Lung (tissue), 12 donors: ENCODE data around the gene IFT43. TPM values are rescaled to one million over a fixed set of nuclear protein-coding genes. Genes with fewer than 3 reads are reported as not detected.

Experiments
- ATAC-seq: fragments of 200-7000 bp; cut with Tn5 transposase; one replicate; pipeline ENCODE4 v1.9.1; 2020; ENCODE audit warnings: moderate number of reproducible peaks; ENCODE audit not compliant: insufficient read depth, low FRiP score
- DNase-seq, 3 donors: peaks; one replicate each; pipeline ENCODE4 v3.0.0-alpha.2; 2013 to 2017
- H3K27ac ChIP-seq, 2 donors: one replicate each; pipeline ENCODE4 v1.5.1; 2013; ENCODE audit warnings: mild to moderate bottlenecking in 2 of 2, moderate library complexity in 2 of 2, control low read depth in 1 of 2, inconsistent platforms in 1 of 2, low read depth in 1 of 2, low read length in 1 of 2
- H3K27me3 ChIP-seq, 3 donors: one replicate each; pipeline ENCODE4 v1.5.1; 2013; ENCODE audit warnings: low read length in 2 of 3; ENCODE audit not compliant: control insufficient read depth in 3 of 3, insufficient read depth in 3 of 3
- H3K36me3 ChIP-seq, 4 donors: one replicate each; pipeline ENCODE4 v1.5.1; 2013; ENCODE audit warnings: low read length in 4 of 4, mild to moderate bottlenecking in 1 of 4, moderate library complexity in 1 of 4; ENCODE audit not compliant: control insufficient read depth in 4 of 4, insufficient read depth in 4 of 4
- H3K4me1 ChIP-seq, 5 donors: one replicate each; pipeline ENCODE4 v1.5.1; 2013; ENCODE audit warnings: low read length in 5 of 5, mild to moderate bottlenecking in 2 of 5, moderate library complexity in 1 of 5; ENCODE audit not compliant: control insufficient read depth in 5 of 5, insufficient read depth in 5 of 5
- H3K4me3 ChIP-seq: one replicate; pipeline ENCODE4 v1.5.1; 2013; ENCODE audit warnings: mild to moderate bottlenecking, control low read depth, moderate library complexity
- H3K9ac ChIP-seq, 2 donors: one replicate each; pipeline ENCODE4 v1.5.1; 2013; ENCODE audit warnings: low read length in 2 of 2, control low read depth in 1 of 2; ENCODE audit not compliant: insufficient read depth in 1 of 2
- H3K9me3 ChIP-seq, 4 donors: one replicate each; pipeline ENCODE4 v1.5.1; 2013; ENCODE audit warnings: low read length in 3 of 4, mild to moderate bottlenecking in 1 of 4, moderate library complexity in 1 of 4; ENCODE audit not compliant: control insufficient read depth in 4 of 4, insufficient read depth in 3 of 4
- WGBS, 2 donors: extraction: QIAGEN DNeasy Blood & Tissue Kit; methylation state at CpG; one replicate each; pipeline ENCODE4 v1.1.7; 2013; 5-methylcytosine and 5-hydroxymethylcytosine counted together
- polyA plus RNA-seq, 2 donors: library from polyadenylated mRNA; stranded (reverse); fragments of 200-250 nt; gene quantifications; one replicate each; pipeline ENCODE4 v1.2.1, GENCODE V29; 2013
- total RNA-seq, 2 donors: library from RNA; depleted of rRNA in 1 of 2; stranded (reverse); fragments of >200 nt in 1 of 2; gene quantifications; one replicate each; pipeline ENCODE4 v1.2.1, GENCODE V29; 2014 to 2021
- TF ChIP-seq, protein P1 (sequence below): IDR thresholded peaks from 2 replicates; pipeline ENCODE4 v1.5.1; 2012; ENCODE audit warnings: mild to moderate bottlenecking; ENCODE audit errors: control extremely low read depth, extremely low read depth
- donor health status: control.
- donor health status: control.
- donor health status: Bipolar disorder and iron deficiency.
- donor health status: healthy.
- donor health status: DM: yes; HTN: yes; CAD: no.

The IFT43 gene
- total and polyA plus RNA-seq, 4 donors, result 35.4 to 51.6 (median 40.4) TPM

DNA sequence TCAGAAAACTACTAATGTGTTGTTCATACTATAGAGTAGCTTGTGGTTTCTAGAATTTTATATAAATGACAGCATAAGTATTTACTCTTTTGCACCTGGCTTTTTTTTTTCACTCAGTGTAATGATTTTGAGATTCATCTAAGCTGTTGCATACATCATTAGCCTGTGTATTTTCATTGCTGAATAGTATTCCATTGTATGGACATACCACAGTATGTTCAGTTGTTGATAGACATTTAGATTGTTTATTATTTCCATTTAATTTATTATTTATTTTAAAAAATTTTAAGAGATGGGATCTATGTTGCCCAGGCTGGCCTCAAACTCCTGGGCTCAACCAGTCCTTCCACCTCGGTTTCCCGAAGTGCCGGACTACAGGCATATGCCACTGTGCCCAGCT, 80.0 kb downstream of the IFT43 start:
- Histone ChIP-seq H3K27me3 (no peaks in the 10 kb centered on the region), H3K4me1 (peaks cover 0 to 2% (median 0%) of the 10 kb centered on the region in 5 donors), H3K9ac (no peak overlapping the region), H3K27ac (no peak overlapping the region), H3K4me3 (no peak overlapping the region), H3K9me3 (peaks cover 0 to 2% (median under 1%) of the 10 kb centered on the region in 4 donors), H3K36me3 (peaks cover 4 to 19% (median 8%) of the 10 kb centered on the region in 4 donors)
- TF ChIP-seq, protein P1, sequence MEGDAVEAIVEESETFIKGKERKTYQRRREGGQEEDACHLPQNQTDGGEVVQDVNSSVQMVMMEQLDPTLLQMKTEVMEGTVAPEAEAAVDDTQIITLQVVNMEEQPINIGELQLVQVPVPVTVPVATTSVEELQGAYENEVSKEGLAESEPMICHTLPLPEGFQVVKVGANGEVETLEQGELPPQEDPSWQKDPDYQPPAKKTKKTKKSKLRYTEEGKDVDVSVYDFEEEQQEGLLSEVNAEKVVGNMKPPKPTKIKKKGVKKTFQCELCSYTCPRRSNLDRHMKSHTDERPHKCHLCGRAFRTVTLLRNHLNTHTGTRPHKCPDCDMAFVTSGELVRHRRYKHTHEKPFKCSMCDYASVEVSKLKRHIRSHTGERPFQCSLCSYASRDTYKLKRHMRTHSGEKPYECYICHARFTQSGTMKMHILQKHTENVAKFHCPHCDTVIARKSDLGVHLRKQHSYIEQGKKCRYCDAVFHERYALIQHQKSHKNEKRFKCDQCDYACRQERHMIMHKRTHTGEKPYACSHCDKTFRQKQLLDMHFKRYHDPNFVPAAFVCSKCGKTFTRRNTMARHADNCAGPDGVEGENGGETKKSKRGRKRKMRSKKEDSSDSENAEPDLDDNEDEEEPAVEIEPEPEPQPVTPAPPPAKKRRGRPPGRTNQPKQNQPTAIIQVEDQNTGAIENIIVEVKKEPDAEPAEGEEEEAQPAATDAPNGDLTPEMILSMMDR, result no peak
- 98 to 100% methylated on average over 3 of the region's 3 CpGs for WGBS, 2 donors
- no peak for DNase-seq
- ATAC-seq, result no peak

DNA sequence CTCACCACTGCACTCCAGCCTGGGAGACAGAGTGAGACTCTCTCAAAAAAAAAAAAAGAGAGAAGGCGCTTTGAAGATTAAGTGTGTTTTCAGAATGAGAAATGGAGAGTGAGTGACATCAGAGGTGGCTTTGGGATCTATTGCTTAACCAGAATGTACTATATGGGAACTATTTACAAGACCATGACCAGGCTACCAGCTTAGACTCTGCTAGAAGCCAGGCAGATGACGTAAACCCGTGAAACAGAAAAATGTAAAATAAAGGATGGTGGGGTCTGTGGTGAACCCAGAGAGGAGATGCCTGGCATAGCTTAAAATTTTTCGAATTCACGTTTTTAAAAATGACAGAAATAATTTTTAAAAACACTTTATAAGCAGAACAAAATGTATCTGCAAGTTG, 82.0 kb downstream of the IFT43 start:
- Histone ChIP-seq H3K9me3 (peaks cover 0 to 2% (median under 1%) of the 10 kb centered on the region in 4 donors), H3K4me1 (peaks cover 0 to 2% (median 0%) of the 10 kb centered on the region in 5 donors), H3K36me3 (peaks cover 4 to 19% (median 9%) of the 10 kb centered on the region in 4 donors), H3K27ac (no peak overlapping the region), H3K9ac (no peak overlapping the region), H3K4me3 (no peak overlapping the region), H3K27me3 (no peaks in the 10 kb centered on the region)
- TF ChIP-seq, protein P1, result no peak
- DNase-seq, result no peak
- no peak for ATAC-seq
- 86 to 87% methylated on average over 5 of the region's 5 CpGs for WGBS, 2 donors

DNA sequence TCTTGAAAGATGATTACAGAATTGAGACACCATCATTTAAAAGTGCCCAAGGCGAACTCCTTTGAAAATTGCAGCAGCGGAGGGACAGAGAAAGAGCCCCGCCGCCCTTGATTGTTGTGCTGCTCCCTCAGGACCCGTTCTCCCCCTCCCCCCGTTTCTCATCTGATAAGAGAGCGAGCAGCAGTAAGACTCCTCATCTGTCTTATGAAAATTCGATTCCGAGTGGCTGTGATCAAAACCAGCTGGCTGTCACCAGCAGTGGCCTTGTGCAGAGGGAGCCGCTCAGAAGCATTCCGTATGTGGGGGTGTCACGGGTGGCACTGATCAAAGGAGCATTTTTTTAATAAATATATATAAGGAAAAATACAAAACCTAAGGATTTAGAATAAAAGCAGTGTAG, 88.2 kb downstream of the IFT43 start:
- no peak overlapping the region for H3K27ac ChIP-seq
- no peaks in the 10 kb centered on the region for H3K9me3 ChIP-seq
- 72 to 80% methylated on average over 12 of the region's 12 CpGs for WGBS, 2 donors
- TF ChIP-seq, protein P1, result no peak
- H3K4me3 ChIP-seq, result no peak overlapping the region
- ATAC-seq (no peak), DNase-seq (peak; percentile 89 to 95 (median 92))
- H3K27me3 ChIP-seq, result no peaks in the 10 kb centered on the region
- H3K4me1 ChIP-seq, result peaks cover 0 to 32% (median 19%) of the 10 kb centered on the region in 5 donors
- H3K36me3 ChIP-seq, result peaks cover 0 to 8% (median 5%) of the 10 kb centered on the region in 4 donors
- H3K9ac ChIP-seq, result no peak overlapping the region

DNA sequence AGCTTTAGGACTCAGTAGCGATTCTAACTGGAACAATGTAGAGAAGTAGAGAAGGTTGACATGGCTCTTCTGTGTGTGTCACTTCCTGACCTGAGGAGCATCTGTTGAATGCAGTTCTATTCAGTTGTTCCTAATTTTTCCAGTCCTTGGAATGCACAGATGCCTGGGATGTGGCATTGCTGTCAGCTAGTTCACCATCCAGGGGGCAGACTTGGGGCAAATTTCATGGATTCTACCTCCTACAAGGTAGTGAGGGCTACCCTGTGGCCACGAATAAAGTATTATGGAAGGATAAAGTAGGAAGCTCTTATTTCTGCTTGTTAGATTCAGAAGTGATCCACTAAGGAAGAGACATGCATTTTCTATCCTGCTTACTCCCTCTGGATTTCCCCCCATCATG, 91.8 kb downstream of the IFT43 start:
- Histone ChIP-seq H3K4me1 (peaks cover 0 to 55% (median 23%) of the 10 kb centered on the region in 5 donors), H3K9me3 (no peaks in the 10 kb centered on the region), H3K9ac (no peak overlapping the region), H3K36me3 (peaks cover 0 to 10% (median 3%) of the 10 kb centered on the region in 4 donors), H3K4me3 (no peak overlapping the region), H3K27me3 (no peaks in the 10 kb centered on the region), H3K27ac (no peak overlapping the region)
- no peak for ATAC-seq
- WGBS, 2 donors, result 86 to 94% methylated on average over 2 of the region's 2 CpGs
- no peak for DNase-seq
- TF ChIP-seq, protein P1, result no peak
